ENCODE measurements around the gene FAM193A.

GRCh38 chr4:2757426-2757825 lies 221.0 kb downstream of the FAM193A start:
- TF ChIP-seq CTCF (IDR thresholded peaks at IDR 0.05; ENCODE audit: insufficient read depth, low read length, poor library complexity, severe bottlenecking): no peak
- no peak for TF ChIP-seq EZH2phosphoT487 (conservative IDR thresholded peaks at IDR 0.05; ENCODE audit: low read length)

All from SU-DHL-6 (cell line).